Body of pancreas (tissue), 4 donors: Measurements from ENCODE around the gene HACL1.

Experiments used
- POLR2A ChIP-seq, 3 donors: fragments of 450-650 bp; IDR thresholded peaks; one replicate each; pipeline ENCODE4 v1.6.1; 2016; ENCODE audit warnings: antibody characterized with exemption in 3 of 3, mild to moderate bottlenecking in 2 of 3
- TF ChIP-seq, protein P1 (sequence below), 7 experiments: fragments of 450-650 bp in 4 of 7; fragments of 200-600 bp in 3 of 7; sonication (generic) in 3 of 7; IDR thresholded peaks; one replicate each; pipeline ENCODE4 v1.5.1; 2016 to 2019; ENCODE audit warnings: antibody characterized with exemption in 7 of 7

DNA sequence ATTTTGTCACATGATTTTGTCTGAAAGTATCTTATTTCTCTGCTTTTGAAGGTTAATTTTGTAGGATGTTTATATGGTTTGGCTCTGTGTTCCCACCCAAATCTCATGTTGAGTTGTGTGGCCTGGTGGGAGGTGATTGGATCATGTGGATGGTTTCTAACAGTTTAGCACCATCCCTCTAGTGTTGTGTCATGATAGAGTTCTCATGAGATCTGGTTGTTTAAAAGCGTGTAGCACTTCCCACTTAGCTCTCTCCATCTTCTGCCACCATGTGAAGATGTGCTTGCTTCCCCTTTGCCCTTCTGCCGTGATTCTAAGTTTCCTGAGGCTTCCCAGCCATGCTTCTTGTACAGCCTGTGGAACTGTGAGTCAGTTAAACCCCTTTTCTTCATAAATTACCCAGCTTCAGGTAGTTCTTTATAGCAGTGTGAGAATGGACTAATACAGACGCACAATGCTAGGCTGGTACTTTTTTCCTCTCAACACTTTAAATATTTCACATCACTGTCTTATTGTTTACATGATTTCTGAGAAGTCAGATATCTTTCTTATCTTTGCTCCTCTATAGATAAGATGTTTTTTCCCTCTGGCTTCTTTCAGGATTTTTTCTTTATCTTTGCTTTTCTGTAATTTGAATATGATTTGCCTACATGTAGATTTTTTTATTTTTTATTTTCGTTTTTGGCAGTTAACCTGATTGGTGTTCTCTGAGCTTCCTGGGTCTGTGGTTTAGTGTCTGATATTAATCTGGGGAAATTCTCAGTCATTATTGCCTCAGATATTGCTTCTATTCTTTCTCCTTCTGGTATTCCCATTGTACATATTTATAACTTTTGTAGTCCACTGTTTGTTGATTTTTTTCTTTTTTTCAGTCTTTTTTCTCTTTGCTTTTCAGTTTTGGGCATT, 22.4 kb upstream of the HACL1 start:
- TF ChIP-seq, protein P1, sequence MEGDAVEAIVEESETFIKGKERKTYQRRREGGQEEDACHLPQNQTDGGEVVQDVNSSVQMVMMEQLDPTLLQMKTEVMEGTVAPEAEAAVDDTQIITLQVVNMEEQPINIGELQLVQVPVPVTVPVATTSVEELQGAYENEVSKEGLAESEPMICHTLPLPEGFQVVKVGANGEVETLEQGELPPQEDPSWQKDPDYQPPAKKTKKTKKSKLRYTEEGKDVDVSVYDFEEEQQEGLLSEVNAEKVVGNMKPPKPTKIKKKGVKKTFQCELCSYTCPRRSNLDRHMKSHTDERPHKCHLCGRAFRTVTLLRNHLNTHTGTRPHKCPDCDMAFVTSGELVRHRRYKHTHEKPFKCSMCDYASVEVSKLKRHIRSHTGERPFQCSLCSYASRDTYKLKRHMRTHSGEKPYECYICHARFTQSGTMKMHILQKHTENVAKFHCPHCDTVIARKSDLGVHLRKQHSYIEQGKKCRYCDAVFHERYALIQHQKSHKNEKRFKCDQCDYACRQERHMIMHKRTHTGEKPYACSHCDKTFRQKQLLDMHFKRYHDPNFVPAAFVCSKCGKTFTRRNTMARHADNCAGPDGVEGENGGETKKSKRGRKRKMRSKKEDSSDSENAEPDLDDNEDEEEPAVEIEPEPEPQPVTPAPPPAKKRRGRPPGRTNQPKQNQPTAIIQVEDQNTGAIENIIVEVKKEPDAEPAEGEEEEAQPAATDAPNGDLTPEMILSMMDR (IDR thresholded peaks at IDR 0.05) = no peak
- no peak for TF ChIP-seq POLR2A (IDR thresholded peaks at IDR 0.05)
